CD8-positive, alpha-beta memory T cell (primary cell): ENCODE data around the gene EAF1. TPM values are rescaled to one million over a fixed set of nuclear protein-coding genes. Genes with fewer than 3 reads are reported as not detected.
"Not testable (repeated sequence)": the region's sequence is repeated elsewhere in the genome, so short reads cannot be mapped to it uniquely, and the experiment has no call there.

ENCODE experiments used
- CTCF ChIA-PET: fragments of 350-600 bp; sonication (Branson Sonifier 250); formaldehyde crosslinking; loops from one replicate; lab custom pipeline; 2021; ENCODE audit warnings: antibody characterized with exemption; lab: Charles Lee
- POLR2A ChIA-PET: fragments of 350-600 bp; sonication (Branson Sonifier 250); formaldehyde crosslinking; loops from one replicate; lab custom pipeline; 2021; ENCODE audit warnings: antibody characterized with exemption; lab: Charles Lee
- DNase-seq, 5 donors: peaks; one replicate each; pipeline versions ENCODE4 v3.0.0 to v3.0.0-alpha.2; 2020 to 2022; ENCODE audit warnings: mixed read lengths in 1 of 5
- H3K27ac ChIP-seq: one replicate; pipeline ENCODE4 v1.7.0; 2013; ENCODE audit warnings: low read depth, mild to moderate bottlenecking, low read length, moderate library complexity
- H3K27me3 ChIP-seq: 2 replicates; pipeline ENCODE4 v1.7.0; 2013; ENCODE audit warnings: low read length, mild to moderate bottlenecking; ENCODE audit not compliant: insufficient read depth, poor library complexity, severe bottlenecking
- H3K36me3 ChIP-seq: 2 replicates; pipeline ENCODE4 v1.7.0; 2013; ENCODE audit warnings: mild to moderate bottlenecking, low read length, moderate library complexity; ENCODE audit not compliant: insufficient read depth
- H3K4me1 ChIP-seq: 2 replicates; pipeline ENCODE4 v1.7.0; 2013; ENCODE audit warnings: mild to moderate bottlenecking, low read length, moderate library complexity; ENCODE audit not compliant: insufficient read depth
- H3K4me3 ChIP-seq: 2 replicates; pipeline ENCODE4 v1.7.0; 2013; ENCODE audit warnings: mild to moderate bottlenecking, low read length
- H3K9me3 ChIP-seq: 2 replicates; pipeline ENCODE4 v1.7.0; 2013; ENCODE audit warnings: mild to moderate bottlenecking, low read length
- H3K27ac Mint-ChIP-seq, 8 donors: one replicate each; pipeline ENCODE4 v1.8.0; 2020 to 2021; ENCODE audit warnings: mixed read lengths in 8 of 8, mild to moderate bottlenecking in 6 of 8, inconsistent platforms in 3 of 8, moderate library complexity in 3 of 8
- H3K27me3 Mint-ChIP-seq, 2 donors: one replicate each; pipeline ENCODE4 v1.8.0; 2020 to 2021; ENCODE audit warnings: mixed read lengths in 2 of 2, mild to moderate bottlenecking in 1 of 2, moderate library complexity in 1 of 2
- H3K36me3 Mint-ChIP-seq, 3 donors: one replicate each; pipeline ENCODE4 v1.8.0; 2020 to 2021; ENCODE audit warnings: mixed read lengths in 3 of 3, inconsistent platforms in 1 of 3, mild to moderate bottlenecking in 1 of 3
- H3K4me1 Mint-ChIP-seq, 3 donors: one replicate each; pipeline ENCODE4 v1.8.0; 2020 to 2021; ENCODE audit warnings: mixed read lengths in 3 of 3, inconsistent platforms in 1 of 3, mild to moderate bottlenecking in 1 of 3
- H3K4me3 Mint-ChIP-seq, 7 donors: one replicate each; pipeline ENCODE4 v1.8.0; 2020 to 2021; ENCODE audit warnings: mixed read lengths in 7 of 7, mild to moderate bottlenecking in 6 of 7, moderate library complexity in 4 of 7, inconsistent platforms in 2 of 7
- H3K9me3 Mint-ChIP-seq, 5 donors: one replicate each; pipeline ENCODE4 v1.8.0; 2020 to 2022; ENCODE audit warnings: mixed read lengths in 5 of 5, mild to moderate bottlenecking in 3 of 5, moderate library complexity in 2 of 5, inconsistent platforms in 1 of 5
- polyA plus RNA-seq: library from polyadenylated mRNA; unstranded; fragments of 300-500 nt; fragmentation: Illumina TruSeq; gene quantifications from one replicate; pipeline ENCODE4 v1.2.3, GENCODE V29; 2021
- total RNA-seq, 2 experiments: library from RNA; stranded (reverse); gene quantifications; one replicate each; pipeline ENCODE4 v1.2.3, GENCODE V29; 2021

Gene EAF1
- total and polyA plus RNA-seq, 3 experiments from 2014 or later: 21.2 to 26.8 (median 25.8) TPM

GRCh38 chr3:15476378-15476777 lies 49.0 kb downstream of the EAF1 start:
- CTCF ChIA-PET: no interaction called here
- peaks cover 0 to 4% (median 0%) of the 10 kb centered on the region in 5 donors for H3K9me3 Mint-ChIP-seq
- DNase-seq: no peak
- H3K27ac Mint-ChIP-seq: peak overlapping the region in 2 of 8 donors; percentile 46 to 53
- no peaks in the 10 kb centered on the region for H3K36me3 Mint-ChIP-seq
- POLR2A ChIA-PET: no interaction called here
- no peak overlapping the region for H3K4me3 ChIP-seq
- H3K27me3 ChIP-seq: no peaks in the 10 kb centered on the region
- no peak overlapping the region for H3K27ac ChIP-seq
- no peaks in the 10 kb centered on the region for H3K4me1 ChIP-seq
- H3K4me1 Mint-ChIP-seq: no peaks in the 10 kb centered on the region
- no peaks in the 10 kb centered on the region for H3K36me3 ChIP-seq
- no peaks in the 10 kb centered on the region for H3K9me3 ChIP-seq
- H3K27me3 Mint-ChIP-seq: peaks cover 0 to 3% of the 10 kb centered on the region in 2 donors
- no peak overlapping the region for H3K4me3 Mint-ChIP-seq

GRCh38 chr3:15477951-15478639 lies 50.7 kb downstream of the EAF1 start:
- Histone ChIP-seq H3K4me3 (no peak overlapping the region), H3K27ac (no peak overlapping the region), H3K27me3 (no peaks in the 10 kb centered on the region), H3K4me1 (no peaks in the 10 kb centered on the region), H3K9me3 (no peaks in the 10 kb centered on the region), H3K36me3 (no peaks in the 10 kb centered on the region)
- Mint-ChIP-seq H3K4me3 (no peak overlapping the region), H3K36me3 (no peaks in the 10 kb centered on the region), H3K4me1 (no peaks in the 10 kb centered on the region), H3K27me3 (no peaks in the 10 kb centered on the region), H3K9me3 (peaks cover 0 to 4% (median 0%) of the 10 kb centered on the region in 5 donors), H3K27ac (no peak overlapping the region)
- POLR2A ChIA-PET: no interaction called here
- no peak for DNase-seq
- CTCF ChIA-PET: no interaction called here

- H3K27ac Mint-ChIP-seq: no peak overlapping the region
- Histone ChIP-seq H3K4me1 (no peaks in the 10 kb centered on the region), H3K4me3 (no peak overlapping the region), H3K27ac (no peak overlapping the region), H3K9me3 (no peaks in the 10 kb centered on the region), H3K36me3 (no peaks in the 10 kb centered on the region), H3K27me3 (no peaks in the 10 kb centered on the region)
- no peak for DNase-seq
- H3K4me3 Mint-ChIP-seq: no peak overlapping the region
- peaks cover 0 to 3% (median 0%) of the 10 kb centered on the region in 3 donors for H3K4me1 Mint-ChIP-seq
- no peaks in the 10 kb centered on the region for H3K27me3 Mint-ChIP-seq
- H3K9me3 Mint-ChIP-seq: peaks cover 0 to 4% (median 0%) of the 10 kb centered on the region in 5 donors
- ChIA-PET POLR2A (no interaction called here), CTCF (no interaction called here)
- no peaks in the 10 kb centered on the region for H3K36me3 Mint-ChIP-seq
Measured at GRCh38 chr3:15478640-15478979, 51.2 kb downstream of the EAF1 start.

GRCh38 chr3:15479400-15480224 lies 52.2 kb downstream of the EAF1 start:
- CTCF ChIA-PET: no interaction called here

GRCh38 chr3:15484551-15484950 lies 57.2 kb downstream of the EAF1 start:
- H3K36me3 ChIP-seq, H3K4me1 ChIP-seq, H3K4me3 Mint-ChIP-seq, H3K9me3 Mint-ChIP-seq, H3K27me3 Mint-ChIP-seq, H3K27me3 ChIP-seq, H3K27ac ChIP-seq, H3K4me3 ChIP-seq, H3K36me3 Mint-ChIP-seq, POLR2A ChIA-PET, H3K27ac Mint-ChIP-seq, CTCF ChIA-PET, DNase-seq, H3K9me3 ChIP-seq: not testable (repeated sequence)
- peaks cover 5 to 13% (median 7%) of the 10 kb centered on the region in 3 donors for H3K4me1 Mint-ChIP-seq

More at GRCh38 chr3:15479400-15480224, 52.2 kb downstream of the EAF1 start:
- H3K4me1 Mint-ChIP-seq: peaks cover 0 to 3% (median 0%) of the 10 kb centered on the region in 3 donors
- no peaks in the 10 kb centered on the region for H3K36me3 Mint-ChIP-seq
- H3K27ac ChIP-seq: no peak overlapping the region
- H3K27me3 Mint-ChIP-seq: peaks cover 0 to 3% of the 10 kb centered on the region in 2 donors
- no peak overlapping the region for H3K4me3 Mint-ChIP-seq
- H3K9me3 ChIP-seq: no peaks in the 10 kb centered on the region
- no peaks in the 10 kb centered on the region for H3K36me3 ChIP-seq
- H3K27me3 ChIP-seq: no peaks in the 10 kb centered on the region
- H3K27ac Mint-ChIP-seq: peak overlapping the region in 2 of 8 donors; percentile 17 to 47
- H3K4me1 ChIP-seq: no peaks in the 10 kb centered on the region
- POLR2A ChIA-PET: no interaction called here
- DNase-seq: no peak
- no peak overlapping the region for H3K4me3 ChIP-seq
- H3K9me3 Mint-ChIP-seq: peaks cover 0 to 4% (median 0%) of the 10 kb centered on the region in 5 donors

- H3K27me3 ChIP-seq: no peaks in the 10 kb centered on the region
- peak overlapping the region in 1 of 8 donors; percentile 65 for H3K27ac Mint-ChIP-seq
- H3K4me3 Mint-ChIP-seq: no peak overlapping the region
- ChIA-PET POLR2A (no interaction called here), CTCF (interaction anchor here (1.1 kb wide), 1 partner anchor 20 kb away, joined by 3 read pairs; no protein-coding TSS in a partner anchor)
- H3K4me1 ChIP-seq: no peaks in the 10 kb centered on the region
- peaks cover 5 to 21% (median 17%) of the 10 kb centered on the region in 3 donors for H3K4me1 Mint-ChIP-seq
- H3K36me3 ChIP-seq: no peaks in the 10 kb centered on the region
- H3K36me3 Mint-ChIP-seq: peaks cover 4 to 6% (median 5%) of the 10 kb centered on the region in 3 donors
- no peaks in the 10 kb centered on the region for H3K9me3 ChIP-seq
- H3K27me3 Mint-ChIP-seq: peaks cover 0 to 3% of the 10 kb centered on the region in 2 donors
- no peak for DNase-seq
- H3K4me3 ChIP-seq: no peak overlapping the region
- no peaks in the 10 kb centered on the region for H3K9me3 Mint-ChIP-seq
- H3K27ac ChIP-seq: no peak overlapping the region
Measured at GRCh38 chr3:15486020-15486419, 58.6 kb downstream of the EAF1 start.

- H3K27ac Mint-ChIP-seq: peak overlapping the region in 5 of 8 donors; percentile 5 to 70 (median 53)
- peak overlapping the region in 2 of 7 donors; percentile 6 to 34 for H3K4me3 Mint-ChIP-seq
- CTCF ChIA-PET: no interaction called here
- Histone ChIP-seq H3K4me3 (no peak overlapping the region), H3K9me3 (no peaks in the 10 kb centered on the region), H3K4me1 (no peaks in the 10 kb centered on the region), H3K27ac (no peak overlapping the region), H3K36me3 (no peaks in the 10 kb centered on the region), H3K27me3 (no peaks in the 10 kb centered on the region)
- POLR2A ChIA-PET: no interaction called here
- DNase-seq: no peak
- H3K36me3 Mint-ChIP-seq: peaks cover 4 to 6% (median 5%) of the 10 kb centered on the region in 3 donors
- peaks cover 0 to 3% of the 10 kb centered on the region in 2 donors for H3K27me3 Mint-ChIP-seq
- H3K9me3 Mint-ChIP-seq: no peaks in the 10 kb centered on the region
- H3K4me1 Mint-ChIP-seq: peaks cover 5 to 23% (median 17%) of the 10 kb centered on the region in 3 donors
Measured at GRCh38 chr3:15486979-15487378, 59.6 kb downstream of the EAF1 start.

GRCh38 chr3:15488002-15488401 lies 60.6 kb downstream of the EAF1 start:
- CTCF ChIA-PET: no interaction called here

More at GRCh38 chr3:15488002-15488401, 60.6 kb downstream of the EAF1 start:
- DNase-seq: no peak
- Histone ChIP-seq H3K27ac (no peak overlapping the region), H3K9me3 (no peaks in the 10 kb centered on the region), H3K36me3 (no peaks in the 10 kb centered on the region), H3K27me3 (no peaks in the 10 kb centered on the region), H3K4me1 (no peaks in the 10 kb centered on the region), H3K4me3 (no peak overlapping the region)
- peaks cover 4 to 9% (median 6%) of the 10 kb centered on the region in 3 donors for H3K36me3 Mint-ChIP-seq
- peak overlapping the region in 2 of 7 donors; percentile 22 to 34 for H3K4me3 Mint-ChIP-seq
- peaks cover 5 to 25% (median 17%) of the 10 kb centered on the region in 3 donors for H3K4me1 Mint-ChIP-seq
- H3K27ac Mint-ChIP-seq: peak overlapping the region in 2 of 8 donors; percentile 17 to 36
- H3K9me3 Mint-ChIP-seq: no peaks in the 10 kb centered on the region
- POLR2A ChIA-PET: no interaction called here
- peaks cover 0 to 3% of the 10 kb centered on the region in 2 donors for H3K27me3 Mint-ChIP-seq
